NT2/D1 (cell line): ENCODE measurements around the gene STAT6.

Experiments
- YY1 ChIP-seq: IDR thresholded peaks from 2 replicates; pipeline ENCODE4 v1.6.1; 2011; ENCODE audit not compliant: insufficient read length, insufficient read depth
- ZNF274 ChIP-seq: IDR thresholded peaks from 2 replicates; pipeline ENCODE4 v1.6.1; 2011; ENCODE audit warnings: mild to moderate bottlenecking, low read depth, low read length

DNA sequence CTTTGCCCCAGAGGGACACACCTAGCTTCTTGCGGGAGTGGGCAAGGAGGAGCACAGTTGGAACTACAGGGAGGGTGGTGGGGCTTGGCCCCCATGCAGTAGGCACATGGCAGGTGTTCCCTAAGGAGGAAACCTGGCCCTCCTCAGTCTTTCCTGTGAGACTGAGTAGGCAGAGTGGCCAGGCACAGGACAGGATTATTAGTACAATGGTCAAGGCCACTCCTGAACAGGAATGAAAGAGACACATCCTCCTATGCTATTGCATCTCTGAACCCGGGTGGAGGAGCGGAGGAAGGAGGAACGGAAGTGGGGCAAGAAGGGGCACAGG is 62.1 kb downstream of the STAT6 start:
- TF ChIP-seq ZNF274 (no peak), YY1 (no peak)
